ENCODE measurements around the gene KDM8. TPM values are rescaled to one million over a fixed set of nuclear protein-coding genes. Genes with fewer than 3 reads are reported as not detected.
"Not testable (repeated sequence)": the region's sequence is repeated elsewhere in the genome, so short reads cannot be mapped to it uniquely, and the experiment has no call there.

KDM8 gene
- total RNA-seq, 1 donor = 6.2 TPM

GRCh38 chr16:27258241-27258734, 55.0 kb downstream of the KDM8 start:
- no peak for DNase-seq (ENCODE audit: insufficient read length, low spot score, missing footprints)
- Histone ChIP-seq H3K36me3 (ENCODE audit: insufficient read depth, low read length) (peaks cover 23% of the 10 kb centered on the region), H3K27ac (ENCODE audit: low read depth, low read length) (no peak overlapping the region), H3K79me2 (ENCODE audit: insufficient read depth, low read length) (peaks cover 26% of the 10 kb centered on the region), H3K4me1 (ENCODE audit: insufficient read depth, low read length) (peaks cover 17% of the 10 kb centered on the region), H3K27me3 (ENCODE audit: insufficient read depth, low read length) (no peaks in the 10 kb centered on the region), H2AFZ (ENCODE audit: low read length) (no peak overlapping the region), H3K4me3 (ENCODE audit: insufficient read depth, low read length) (no peak overlapping the region), H4K20me1 (ENCODE audit: insufficient read depth, low read length) (no peaks in the 10 kb centered on the region), H3K4me2 (ENCODE audit: insufficient read depth, low read length) (no peak overlapping the region), H3K9me3 (ENCODE audit: low read depth, low read length) (no peaks in the 10 kb centered on the region)
- no peak for TF ChIP-seq CTCF (IDR thresholded peaks at IDR 0.05; ENCODE audit: extremely low read depth, low read depth, low read length)

DNA sequence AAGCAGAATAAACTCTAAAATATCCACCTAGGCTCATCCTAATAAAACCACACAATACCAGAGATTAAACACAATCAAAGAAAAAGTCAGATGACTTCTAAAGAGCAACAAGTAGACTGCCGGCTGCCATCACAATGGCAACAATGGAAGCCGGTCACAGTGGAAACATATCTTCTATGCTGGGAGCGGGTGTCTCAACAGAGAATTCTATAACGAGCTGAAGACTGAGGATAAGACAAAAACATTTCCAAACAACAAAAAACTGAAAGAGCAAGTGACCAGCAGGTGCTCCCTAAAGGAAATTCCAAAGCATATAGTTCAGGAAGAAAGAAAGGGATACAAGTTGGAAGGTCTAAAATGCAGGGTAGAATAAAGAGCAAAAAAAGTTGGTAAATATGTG, 56.4 kb downstream of the KDM8 start:
- Histone ChIP-seq H3K27me3 (ENCODE audit: insufficient read depth, low read length) (no peaks in the 10 kb centered on the region), H3K4me3 (ENCODE audit: insufficient read depth, low read length) (no peak overlapping the region), H3K79me2 (ENCODE audit: insufficient read depth, low read length) (peaks cover 28% of the 10 kb centered on the region), H3K27ac (ENCODE audit: low read depth, low read length) (no peak overlapping the region), H3K36me3 (ENCODE audit: insufficient read depth, low read length) (peaks cover 23% of the 10 kb centered on the region), H3K4me2 (ENCODE audit: insufficient read depth, low read length) (no peak overlapping the region), H3K4me1 (ENCODE audit: insufficient read depth, low read length) (peaks cover 13% of the 10 kb centered on the region), H4K20me1 (ENCODE audit: insufficient read depth, low read length) (no peaks in the 10 kb centered on the region), H3K9me3 (ENCODE audit: low read depth, low read length) (no peaks in the 10 kb centered on the region), H2AFZ (ENCODE audit: low read length) (no peak overlapping the region)
- TF ChIP-seq CTCF (IDR thresholded peaks at IDR 0.05; ENCODE audit: extremely low read depth, low read depth, low read length) = no peak
- no peak for DNase-seq (ENCODE audit: insufficient read length, low spot score, missing footprints)

GRCh38 chr16:27262904-27263423, 59.6 kb downstream of the KDM8 start:
- H3K4me2 ChIP-seq (ENCODE audit: insufficient read depth, low read length); H3K36me3 ChIP-seq (ENCODE audit: insufficient read depth, low read length); DNase-seq (ENCODE audit: insufficient read length, low spot score, missing footprints); H3K9me3 ChIP-seq (ENCODE audit: low read depth, low read length); H3K27ac ChIP-seq (ENCODE audit: low read depth, low read length); H3K27me3 ChIP-seq (ENCODE audit: insufficient read depth, low read length); H3K4me3 ChIP-seq (ENCODE audit: insufficient read depth, low read length); H2AFZ ChIP-seq (ENCODE audit: low read length); H4K20me1 ChIP-seq (ENCODE audit: insufficient read depth, low read length): not testable (repeated sequence)
- H3K79me2 ChIP-seq (ENCODE audit: insufficient read depth, low read length) = peaks cover 32% of the 10 kb centered on the region
- peaks cover 15% of the 10 kb centered on the region for H3K4me1 ChIP-seq (ENCODE audit: insufficient read depth, low read length)

DNA sequence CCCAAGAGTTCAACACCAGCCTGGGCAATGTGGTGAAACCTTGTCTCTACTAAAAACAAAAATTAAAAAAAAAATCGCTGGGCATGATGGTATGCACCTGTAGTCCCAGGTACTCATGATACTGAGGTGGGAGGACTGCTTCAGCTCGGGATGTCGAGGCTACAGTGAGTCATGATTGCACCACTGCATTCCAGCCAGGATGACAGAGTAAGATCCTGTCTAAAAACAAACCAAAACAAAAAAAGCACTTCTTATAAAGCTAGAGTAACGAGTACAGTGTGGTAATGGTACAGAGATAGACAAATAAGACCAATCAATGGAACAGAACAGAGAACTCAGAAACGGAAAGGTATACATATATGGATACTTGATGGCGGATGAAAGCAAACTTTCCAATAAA, 60.8 kb downstream of the KDM8 start:
- peak overlapping the region; percentile 46 for H3K27ac ChIP-seq (ENCODE audit: low read depth, low read length)

More for the DNA sequence above, 60.8 kb downstream of the KDM8 start:
- no peak overlapping the region for H3K4me3 ChIP-seq (ENCODE audit: insufficient read depth, low read length)
- H3K4me2 ChIP-seq (ENCODE audit: insufficient read depth, low read length) = peak overlapping the region; percentile 12
- no peaks in the 10 kb centered on the region for H3K36me3 ChIP-seq (ENCODE audit: insufficient read depth, low read length)
- no peaks in the 10 kb centered on the region for H4K20me1 ChIP-seq (ENCODE audit: insufficient read depth, low read length)
- peaks cover 36% of the 10 kb centered on the region for H3K79me2 ChIP-seq (ENCODE audit: insufficient read depth, low read length)
- no peak for TF ChIP-seq CTCF (IDR thresholded peaks at IDR 0.05; ENCODE audit: extremely low read depth, low read depth, low read length)
- H3K9me3 ChIP-seq (ENCODE audit: low read depth, low read length) = no peaks in the 10 kb centered on the region
- peaks cover 14% of the 10 kb centered on the region for H3K4me1 ChIP-seq (ENCODE audit: insufficient read depth, low read length)
- no peaks in the 10 kb centered on the region for H3K27me3 ChIP-seq (ENCODE audit: insufficient read depth, low read length)
- H2AFZ ChIP-seq (ENCODE audit: low read length) = no peak overlapping the region
- no peak for DNase-seq (ENCODE audit: insufficient read length, low spot score, missing footprints)
